Fibroblast of skin of left quadriceps (primary cell): ENCODE results near the gene SLC30A5.

ENCODE experiments used
- DNase-seq, 2 experiments: peaks; one replicate each; pipeline ENCODE4 v3.0.0-alpha.2; 2013; ENCODE audit warnings: low read depth in 2 of 2

The SLC30A5 gene

GRCh38 chr5:69167493-69167855, 73.7 kb downstream of the SLC30A5 start:
- no peak for DNase-seq

GRCh38 chr5:69167929-69168328, 74.1 kb downstream of the SLC30A5 start:
- no peak for DNase-seq

- no peak for DNase-seq
These were observed 76.7 kb downstream of the SLC30A5 start for GRCh38 chr5:69170495-69170894.

- DNase-seq = no peak
These were observed 77.2 kb downstream of the SLC30A5 start for GRCh38 chr5:69170969-69171368.
